Naive thymus-derived CD8-positive, alpha-beta T cell (primary cell): ENCODE measurements around the gene SMIM9. TPM values are rescaled to one million over a fixed set of nuclear protein-coding genes. Genes with fewer than 3 reads are reported as not detected.
"Not testable (repeated sequence)": the region's sequence is repeated elsewhere in the genome, so short reads cannot be mapped to it uniquely, and the experiment has no call there.

Experiments used
- ATAC-seq, 2 donors: fragments of 150-1000 bp; cut with Tn5 transposase in 1 of 2; sonication (Bioruptor Pico), chemical (Tn5 transposase) in 1 of 2; 1 replicate in 1 of 2; 2 replicates in 1 of 2; pipeline ENCODE4 v1.10.0; 2021; ENCODE audit warnings: mild to moderate bottlenecking in 2 of 2, moderate library complexity in 2 of 2
- POLR2A ChIA-PET: fragments of 350-600 bp; sonication (Branson Sonifier 250); formaldehyde crosslinking; loops from one replicate; lab custom pipeline; 2021; ENCODE audit warnings: antibody characterized with exemption; lab: Charles Lee
- DNase-seq, 10 donors: peaks; one replicate each; pipeline versions ENCODE4 v3.0.0 to v3.0.0-alpha.2; 2020 to 2022
- H3K27ac Mint-ChIP-seq, 10 donors: one replicate each; pipeline ENCODE4 v1.8.0; 2020 to 2022; ENCODE audit warnings: mild to moderate bottlenecking in 10 of 10, mixed read lengths in 10 of 10, moderate library complexity in 4 of 10, inconsistent platforms in 1 of 10
- H3K27me3 Mint-ChIP-seq, 5 donors: one replicate each; pipeline ENCODE4 v1.8.0; 2021 to 2022; ENCODE audit warnings: mixed read lengths in 5 of 5
- H3K36me3 Mint-ChIP-seq, 3 donors: one replicate each; pipeline ENCODE4 v1.8.0; 2020 to 2022; ENCODE audit warnings: mixed read lengths in 3 of 3, mild to moderate bottlenecking in 2 of 3, inconsistent platforms in 1 of 3
- H3K4me1 Mint-ChIP-seq, 4 donors: one replicate each; pipeline ENCODE4 v1.8.0; 2021 to 2022; ENCODE audit warnings: mixed read lengths in 4 of 4
- H3K4me3 Mint-ChIP-seq, 10 donors: one replicate each; pipeline ENCODE4 v1.8.0; 2020 to 2022; ENCODE audit warnings: mild to moderate bottlenecking in 10 of 10, mixed read lengths in 10 of 10, moderate library complexity in 6 of 10, inconsistent platforms in 1 of 10
- H3K9me3 Mint-ChIP-seq, 9 donors: one replicate each; pipeline ENCODE4 v1.8.0; 2020 to 2022; ENCODE audit warnings: mixed read lengths in 9 of 9, mild to moderate bottlenecking in 3 of 9, inconsistent platforms in 1 of 9, moderate library complexity in 1 of 9
- polyA plus RNA-seq, 3 donors: library from polyadenylated mRNA; unstranded; fragments of 300-500 nt; fragmentation: Illumina TruSeq; gene quantifications; one replicate each; pipeline ENCODE4 v1.2.3, GENCODE V29; 2021
- total RNA-seq, 8 experiments: library from RNA in 2 of 8; stranded (reverse) in 2 of 8; gene quantifications; one replicate each; pipeline ENCODE4 v1.2.3 and lab custom pipeline; 2021 to 2026

The SMIM9 gene
- total and polyA plus RNA-seq, 5 experiments from 2014 or later, result not detected

- ATAC-seq, H3K9me3 Mint-ChIP-seq, H3K27ac Mint-ChIP-seq, DNase-seq, H3K36me3 Mint-ChIP-seq, H3K27me3 Mint-ChIP-seq, POLR2A ChIA-PET, H3K4me3 Mint-ChIP-seq: not testable (repeated sequence)
- H3K4me1 Mint-ChIP-seq, result peaks cover 0 to 28% (median 0%) of the 10 kb centered on the region in 4 donors
Observed at GRCh38 chrX:154825586-154825985, 8.9 kb downstream of the SMIM9 start.

GRCh38 chrX:154824638-154825037, 9.8 kb downstream of the SMIM9 start:
- POLR2A ChIA-PET, result no interaction called here
- no peak overlapping the region for H3K27ac Mint-ChIP-seq
- ATAC-seq, result no peak
- no peaks in the 10 kb centered on the region for H3K9me3 Mint-ChIP-seq
- H3K27me3 Mint-ChIP-seq, result no peaks in the 10 kb centered on the region
- no peak for DNase-seq
- H3K4me3 Mint-ChIP-seq, result no peak overlapping the region
- peaks cover 0 to 26% (median 0%) of the 10 kb centered on the region in 4 donors for H3K4me1 Mint-ChIP-seq
- no peaks in the 10 kb centered on the region for H3K36me3 Mint-ChIP-seq

GRCh38 chrX:154822029-154822428, 12.4 kb downstream of the SMIM9 start:
- POLR2A ChIA-PET, result no interaction called here

GRCh38 chrX:154821523-154821922, 12.9 kb downstream of the SMIM9 start:
- Mint-ChIP-seq H3K4me3 (no peak overlapping the region), H3K36me3 (no peaks in the 10 kb centered on the region), H3K9me3 (no peaks in the 10 kb centered on the region), H3K27me3 (no peaks in the 10 kb centered on the region), H3K4me1 (peaks cover 0 to 5% (median 0%) of the 10 kb centered on the region in 4 donors), H3K27ac (no peak overlapping the region)
- DNase-seq, result no peak
- ATAC-seq, result no peak
- POLR2A ChIA-PET, result no interaction called here

More at GRCh38 chrX:154822029-154822428, 12.4 kb downstream of the SMIM9 start:
- no peaks in the 10 kb centered on the region for H3K9me3 Mint-ChIP-seq
- no peaks in the 10 kb centered on the region for H3K27me3 Mint-ChIP-seq
- DNase-seq (no peak), ATAC-seq (no peak)
- H3K36me3 Mint-ChIP-seq, result no peaks in the 10 kb centered on the region
- no peak overlapping the region for H3K27ac Mint-ChIP-seq
- H3K4me1 Mint-ChIP-seq, result peaks cover 0 to 7% (median 0%) of the 10 kb centered on the region in 4 donors
- no peak overlapping the region for H3K4me3 Mint-ChIP-seq

- H3K27me3 Mint-ChIP-seq, result no peaks in the 10 kb centered on the region
- no peak overlapping the region for H3K4me3 Mint-ChIP-seq
- ATAC-seq, result no peak
- H3K27ac Mint-ChIP-seq, result no peak overlapping the region
- POLR2A ChIA-PET, result no interaction called here
- H3K9me3 Mint-ChIP-seq, result no peaks in the 10 kb centered on the region
- no peak for DNase-seq
- peaks cover 0 to 4% (median 0%) of the 10 kb centered on the region in 4 donors for H3K4me1 Mint-ChIP-seq
- no peaks in the 10 kb centered on the region for H3K36me3 Mint-ChIP-seq
Observed at GRCh38 chrX:154819771-154820341, 14.6 kb downstream of the SMIM9 start.

GRCh38 chrX:154818916-154819770, 15.3 kb downstream of the SMIM9 start:
- no peak for DNase-seq
- no peak overlapping the region for H3K27ac Mint-ChIP-seq
- no peak for ATAC-seq
- H3K27me3 Mint-ChIP-seq, result no peaks in the 10 kb centered on the region
- H3K36me3 Mint-ChIP-seq, result no peaks in the 10 kb centered on the region
- H3K4me3 Mint-ChIP-seq, result no peak overlapping the region
- no peaks in the 10 kb centered on the region for H3K9me3 Mint-ChIP-seq
- H3K4me1 Mint-ChIP-seq, result peaks cover 0 to 4% (median 0%) of the 10 kb centered on the region in 4 donors
- POLR2A ChIA-PET, result no interaction called here

GRCh38 chrX:154817048-154817618, 17.3 kb downstream of the SMIM9 start:
- H3K36me3 Mint-ChIP-seq, H3K9me3 Mint-ChIP-seq, H3K27me3 Mint-ChIP-seq, H3K4me1 Mint-ChIP-seq, H3K4me3 Mint-ChIP-seq, POLR2A ChIA-PET, DNase-seq, ATAC-seq: not testable (repeated sequence)
- H3K27ac Mint-ChIP-seq, result peak overlapping the region in 1 of 10 donors; percentile 66

- H3K27me3 Mint-ChIP-seq, H3K9me3 Mint-ChIP-seq, H3K4me1 Mint-ChIP-seq, H3K27ac Mint-ChIP-seq, POLR2A ChIA-PET, ATAC-seq, H3K36me3 Mint-ChIP-seq, DNase-seq, H3K4me3 Mint-ChIP-seq: not testable (repeated sequence)
Observed at GRCh38 chrX:154816326-154816898, 18.1 kb downstream of the SMIM9 start.

- no peak for DNase-seq
- no peak overlapping the region for H3K4me3 Mint-ChIP-seq
Observed at GRCh38 chrX:154815274-154815818, 19.1 kb downstream of the SMIM9 start.

GRCh38 chrX:154813801-154814200, 20.7 kb downstream of the SMIM9 start:
- POLR2A ChIA-PET, result no interaction called here
- Mint-ChIP-seq H3K36me3 (no peaks in the 10 kb centered on the region), H3K4me1 (no peaks in the 10 kb centered on the region), H3K9me3 (no peaks in the 10 kb centered on the region), H3K27me3 (no peaks in the 10 kb centered on the region), H3K27ac (no peak overlapping the region), H3K4me3 (no peak overlapping the region)
- DNase-seq (no peak), ATAC-seq (no peak)

More at GRCh38 chrX:154815274-154815818, 19.1 kb downstream of the SMIM9 start:
- ATAC-seq, result no peak
- Mint-ChIP-seq H3K4me1 (no peaks in the 10 kb centered on the region), H3K27ac (no peak overlapping the region), H3K36me3 (no peaks in the 10 kb centered on the region), H3K9me3 (no peaks in the 10 kb centered on the region), H3K27me3 (no peaks in the 10 kb centered on the region)
- POLR2A ChIA-PET, result no interaction called here

GRCh38 chrX:154812341-154813101, 21.9 kb downstream of the SMIM9 start:
- no peak overlapping the region for H3K4me3 Mint-ChIP-seq
- H3K27ac Mint-ChIP-seq, result no peak overlapping the region
- no peaks in the 10 kb centered on the region for H3K27me3 Mint-ChIP-seq
- no peaks in the 10 kb centered on the region for H3K4me1 Mint-ChIP-seq
- peaks cover 0 to under 1% (median 0%) of the 10 kb centered on the region in 3 donors for H3K36me3 Mint-ChIP-seq
- POLR2A ChIA-PET, result no interaction called here
- no peak for ATAC-seq
- no peak for DNase-seq
- no peaks in the 10 kb centered on the region for H3K9me3 Mint-ChIP-seq

- Mint-ChIP-seq H3K4me3 (no peak overlapping the region), H3K9me3 (peaks cover 0 to 6% (median 0%) of the 10 kb centered on the region in 9 donors), H3K36me3 (peaks cover 0 to 4% (median 0%) of the 10 kb centered on the region in 3 donors), H3K27me3 (no peaks in the 10 kb centered on the region), H3K27ac (no peak overlapping the region), H3K4me1 (peaks cover 0 to 6% (median 4%) of the 10 kb centered on the region in 4 donors)
- POLR2A ChIA-PET, result no interaction called here
- DNase-seq (no peak), ATAC-seq (no peak)
Observed at GRCh38 chrX:154809939-154810665, 24.4 kb downstream of the SMIM9 start.
